Medulla oblongata (tissue), 1 donor: Measurements from ENCODE around the gene ODF4.
"Not testable (repeated sequence)": the region's sequence is repeated elsewhere in the genome, so short reads cannot be mapped to it uniquely, and the experiment has no call there.

Experiments
- DNase-seq: peaks from one replicate; pipeline ENCODE4 v3.0.0-alpha.2; 2015; ENCODE audit errors: extremely low spot score

The ODF4 gene

GRCh38 chr17:8368193-8368592, 28.6 kb downstream of the ODF4 start:
- DNase-seq: no peak

- peak; percentile 36 for DNase-seq
Observed at GRCh38 chr17:8369944-8370343, 30.3 kb downstream of the ODF4 start.

GRCh38 chr17:8371786-8372185, 32.1 kb downstream of the ODF4 start:
- DNase-seq: no peak

DNA sequence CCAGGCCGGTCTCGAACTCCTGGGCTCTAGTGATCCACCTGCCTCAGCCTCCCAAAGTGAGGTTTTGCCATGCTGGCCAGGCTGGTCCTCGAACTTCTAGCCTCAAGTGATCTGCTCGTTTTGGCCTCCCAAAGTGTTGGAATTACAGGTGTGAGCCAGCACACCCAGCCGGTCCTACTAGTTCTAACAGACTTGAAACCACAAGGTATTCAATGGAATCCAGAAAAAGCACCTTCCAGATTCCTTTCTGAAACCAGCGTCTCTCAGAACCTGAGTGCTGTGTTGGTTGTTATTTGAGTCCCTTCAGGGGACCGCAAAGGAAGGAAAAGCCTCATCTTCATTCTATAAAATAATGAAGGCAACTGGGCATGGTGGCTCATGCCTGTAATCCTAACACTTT, 32.8 kb downstream of the ODF4 start:
- no peak for DNase-seq

DNA sequence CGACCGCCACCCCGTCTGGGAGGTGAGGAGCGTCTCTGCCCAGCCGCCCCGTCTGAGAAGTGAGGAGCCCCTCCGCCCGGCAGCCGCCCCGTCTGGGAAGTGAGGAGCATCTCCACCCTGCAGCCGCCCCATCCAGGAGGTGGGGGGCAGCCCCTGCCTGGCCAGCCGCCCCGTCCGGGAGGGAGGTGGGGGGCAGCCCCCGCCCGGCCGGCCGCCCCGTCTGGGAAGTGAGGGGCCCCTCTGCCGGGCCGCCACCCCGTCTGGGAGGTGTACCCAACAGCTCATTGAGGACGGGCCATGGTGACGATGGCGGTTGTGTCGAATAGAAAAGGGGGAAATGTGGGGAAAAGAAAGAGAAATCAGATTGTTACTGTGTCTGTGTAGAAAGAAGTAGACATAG, 34.2 kb downstream of the ODF4 start:
- not testable (repeated sequence) for DNase-seq

GRCh38 chr17:8375738-8376259, 36.2 kb downstream of the ODF4 start:
- DNase-seq: no peak

GRCh38 chr17:8376271-8377067, 36.8 kb downstream of the ODF4 start, which contains the start of gene KRABD2:
Gene KRABD2 (minus strand): TSS chr17:8376704.
- peak; percentile 86 for DNase-seq

GRCh38 chr17:8377422-8377821, 37.8 kb downstream of the ODF4 start:
- DNase-seq: no peak

- not testable (repeated sequence) for DNase-seq
Observed at GRCh38 chr17:8378117-8378516, 38.5 kb downstream of the ODF4 start.

DNA sequence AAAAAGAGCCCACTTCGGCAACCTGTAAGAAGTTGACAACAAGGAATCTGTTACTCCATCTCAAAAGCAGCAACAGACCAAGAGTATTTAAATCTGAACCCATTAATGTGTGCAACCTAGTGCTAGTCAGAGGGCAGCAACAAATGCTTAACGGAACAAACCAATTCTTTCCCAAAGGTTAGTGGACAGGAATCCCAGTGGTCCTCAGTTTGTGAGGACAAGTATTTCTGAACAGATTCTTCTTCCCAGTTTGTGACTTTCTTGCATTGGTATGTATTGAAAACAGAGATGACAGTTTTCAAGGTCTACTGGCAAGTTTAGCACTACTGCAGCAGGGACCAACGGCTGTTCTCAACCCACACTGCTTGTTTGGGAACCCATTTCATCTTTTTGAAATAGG, 40.4 kb downstream of the ODF4 start:
- DNase-seq: no peak

DNA sequence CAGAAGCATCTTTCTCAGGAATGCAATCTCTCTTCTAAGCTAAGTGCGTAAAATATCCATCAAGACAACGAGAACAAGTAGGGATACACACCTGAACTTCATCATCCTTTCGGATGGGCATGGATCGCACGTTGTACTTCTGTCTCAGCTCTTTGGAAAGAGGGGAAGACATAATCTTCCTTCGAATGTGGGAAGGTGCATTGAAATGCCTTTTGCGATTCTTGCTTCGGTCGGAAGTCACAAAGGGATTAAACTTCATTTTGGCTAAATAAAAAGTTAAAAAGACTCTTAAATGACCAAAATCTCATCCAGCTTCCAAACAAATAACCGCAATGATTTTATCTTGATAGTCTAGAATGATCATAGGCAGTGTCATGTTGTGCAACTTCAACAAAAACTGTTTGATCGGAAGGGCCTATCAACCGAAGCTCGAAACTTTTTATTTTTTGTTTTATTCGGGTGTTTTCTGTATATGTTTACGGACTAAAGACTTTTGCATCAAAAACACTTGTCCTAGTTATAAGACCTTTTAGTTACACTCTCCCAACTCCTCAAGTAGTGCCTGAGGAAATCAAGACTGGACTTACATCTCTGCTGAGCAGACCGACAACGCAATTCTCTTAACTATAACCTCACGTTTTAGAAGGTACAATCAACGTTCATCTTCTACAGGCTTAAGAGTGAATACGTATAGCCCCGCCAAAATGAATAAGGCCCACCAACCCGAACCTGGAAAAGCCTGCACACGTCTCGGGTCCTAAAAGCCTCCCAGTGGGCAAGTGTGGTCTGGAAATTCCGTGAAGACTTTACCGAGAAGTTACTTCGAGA, 42.6 kb downstream of the ODF4 start:
- no peak for DNase-seq

DNA sequence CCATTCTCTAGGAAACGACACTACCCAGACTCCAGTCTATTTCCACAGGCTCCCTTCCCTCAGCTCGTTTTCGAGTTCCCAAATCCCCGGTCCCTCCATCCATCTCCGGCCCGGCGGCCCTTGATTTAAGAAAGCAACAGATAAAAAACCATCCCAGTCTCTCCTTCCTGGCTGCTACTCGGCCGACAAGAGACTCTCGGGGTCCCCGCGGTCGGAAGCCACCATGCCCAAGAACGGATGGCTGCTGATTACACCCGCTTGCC, 43.2 kb downstream of the ODF4 start:
- no peak for DNase-seq

GRCh38 chr17:8383143-8383822, 43.6 kb downstream of the ODF4 start, which contains the start of gene RPL26:
Gene RPL26 (minus strand): TSS chr17:8383193. CDS start chr17:8382310, 883 bp downstream.
- DNase-seq: peak; percentile 100

DNA sequence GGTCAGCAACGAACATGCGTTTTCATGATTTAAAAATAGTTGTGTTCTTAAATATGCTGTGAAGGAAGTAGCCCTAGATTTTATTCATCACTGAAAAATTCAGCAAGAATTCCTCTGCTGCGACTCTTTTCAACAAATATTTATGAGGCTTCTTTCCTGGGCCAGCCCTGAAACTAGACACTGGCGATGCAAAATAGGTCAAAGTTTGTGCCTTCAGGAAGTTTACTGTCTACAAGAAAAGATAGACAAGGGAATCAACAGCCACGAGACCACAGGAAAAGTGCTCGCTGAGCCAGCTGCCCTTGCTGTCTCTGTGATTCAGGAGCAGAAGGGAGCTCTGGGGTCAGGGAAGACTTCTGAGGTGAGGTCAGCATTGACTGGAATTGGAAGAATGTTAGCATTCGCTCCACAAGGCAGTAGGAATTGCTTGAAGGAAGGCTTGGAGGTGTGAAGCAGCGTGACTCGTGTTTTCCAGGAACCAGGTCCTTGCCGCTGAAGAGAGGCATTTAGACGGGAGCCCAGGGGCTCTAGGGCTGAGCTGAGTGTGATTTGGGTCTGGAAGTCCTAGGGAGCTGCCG, 45.2 kb downstream of the ODF4 start:
- no peak for DNase-seq

DNA sequence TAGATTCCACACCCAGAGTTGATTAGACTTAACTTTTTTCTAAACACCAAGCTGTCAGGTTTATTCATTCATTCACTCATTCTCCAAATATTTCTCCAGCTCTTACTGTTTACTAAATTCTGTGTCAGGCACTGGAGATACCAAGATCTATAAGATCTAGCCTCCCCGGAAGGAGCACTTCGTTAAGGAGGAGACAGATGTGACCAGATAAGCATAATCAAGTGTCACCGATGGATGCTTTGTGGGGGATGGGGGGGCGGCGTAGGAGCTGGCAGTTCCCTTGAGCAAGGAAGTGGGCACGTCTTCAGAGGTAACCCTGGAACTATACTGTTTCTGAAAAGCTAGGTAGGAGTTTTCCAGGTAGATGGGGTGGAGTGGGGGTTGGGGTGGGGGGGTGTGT, 47.2 kb downstream of the ODF4 start:
- no peak for DNase-seq

- DNase-seq: no peak
Observed at GRCh38 chr17:8387914-8388651, 48.4 kb downstream of the ODF4 start.

DNA sequence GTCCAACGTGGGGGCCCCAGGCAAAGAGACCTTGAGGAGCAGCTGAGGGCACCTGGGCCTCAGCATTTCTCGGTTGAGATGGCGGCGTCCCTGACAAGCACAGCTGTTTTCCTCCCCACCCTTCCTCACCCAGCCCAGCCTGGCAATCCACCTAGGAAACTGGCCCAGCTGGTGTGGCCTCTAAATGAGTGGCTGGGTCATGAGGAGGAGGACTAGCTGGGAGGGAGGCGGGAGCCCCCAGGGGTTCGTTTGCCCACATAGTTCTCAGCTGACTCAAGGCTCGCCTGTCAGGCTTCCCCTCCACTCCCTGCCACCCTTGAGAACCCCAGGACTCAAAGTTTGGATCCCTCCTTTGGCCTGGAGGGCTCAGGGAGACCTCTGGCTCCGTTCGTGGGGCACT, 52.1 kb downstream of the ODF4 start:
- DNase-seq: no peak

DNA sequence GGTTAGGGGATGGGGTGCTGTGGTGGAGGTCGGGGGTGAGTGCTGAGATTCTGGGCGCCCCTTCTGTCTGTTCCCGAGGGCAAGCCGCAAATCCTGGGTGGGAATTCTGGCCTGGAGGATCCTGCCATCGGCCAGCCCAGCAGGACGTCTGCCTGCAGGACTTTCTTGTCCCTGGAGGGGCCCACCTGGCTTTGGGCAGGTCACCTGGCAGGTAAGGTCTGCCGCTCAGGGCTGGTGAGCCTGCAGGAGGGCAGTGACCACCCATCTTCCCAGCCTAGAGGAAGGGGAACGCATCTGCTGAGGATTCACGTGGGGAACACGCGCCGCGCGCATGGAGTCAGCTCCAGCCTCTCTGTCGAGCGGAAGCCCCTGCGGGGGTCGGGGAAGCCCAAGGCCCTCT, 52.6 kb downstream of the ODF4 start:
- no peak for DNase-seq

GRCh38 chr17:8392674-8393469, 53.2 kb downstream of the ODF4 start:
- no peak for DNase-seq

DNA sequence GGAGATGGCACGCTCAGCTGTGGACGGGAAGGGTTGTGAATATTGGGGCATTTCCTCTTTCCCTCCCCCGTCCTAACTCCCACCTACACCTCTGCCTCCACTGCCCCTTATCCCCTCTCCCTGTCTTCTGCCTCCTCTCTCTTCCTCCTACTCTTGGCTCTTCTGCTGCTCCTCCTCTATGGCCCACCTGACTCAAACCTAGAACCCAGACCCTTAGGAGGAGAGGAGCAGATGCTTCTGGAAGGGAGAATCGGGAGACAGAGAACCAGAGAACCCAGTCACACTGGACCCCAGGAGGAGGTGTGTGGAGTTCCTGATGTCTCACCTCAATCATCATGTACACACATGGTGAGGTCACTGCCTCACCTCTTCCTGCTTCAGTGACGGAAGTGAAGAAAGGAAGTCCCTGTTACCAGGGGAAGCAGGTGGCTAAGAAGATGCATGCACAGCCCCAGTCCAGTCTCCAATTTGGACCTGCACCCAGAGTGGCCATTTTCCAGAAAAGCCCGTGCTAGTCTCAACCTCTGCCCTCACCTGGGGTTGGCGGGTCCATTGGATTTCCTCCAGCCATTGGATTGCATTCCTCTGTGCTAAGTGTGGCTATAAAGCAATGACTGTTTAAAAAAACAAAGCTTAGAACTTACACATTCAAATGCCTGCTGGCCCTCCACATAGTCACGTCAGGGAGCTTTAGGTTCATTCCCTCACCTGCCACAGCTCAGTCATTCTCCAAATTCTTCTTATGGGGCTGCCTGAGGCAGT, 54.0 kb downstream of the ODF4 start:
- no peak for DNase-seq
